NCI-H446 (cell line): Measurements from ENCODE around the gene MAG.
"Not testable (repeated sequence)": the region's sequence is repeated elsewhere in the genome, so short reads cannot be mapped to it uniquely, and the experiment has no call there.

Experiments used
- DNase-seq, 2 experiments: peaks; one replicate each; lab custom pipeline; 2025; lab: John Stamatoyannopoulos, UW

Gene MAG

DNA sequence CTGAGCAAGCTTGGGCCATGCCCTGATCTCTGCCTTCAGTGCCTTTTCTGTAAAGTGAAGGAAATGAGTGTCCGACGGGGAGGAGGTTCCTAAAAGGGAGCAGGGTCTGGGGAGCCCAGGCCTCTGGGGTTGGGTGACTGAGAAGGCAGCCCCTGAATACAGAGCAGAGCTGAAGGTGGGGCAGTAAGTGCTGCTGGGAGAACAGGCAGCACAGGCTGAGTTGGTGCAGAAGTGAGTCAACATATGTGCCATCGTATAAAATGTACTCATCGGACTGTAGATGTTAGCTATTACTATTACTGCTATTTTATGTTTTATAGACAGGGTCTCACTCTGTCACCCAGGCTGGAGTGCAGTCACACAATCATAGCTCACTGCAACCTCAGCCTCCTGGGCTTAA lies 10.7 kb upstream of the MAG start:
- no peak for DNase-seq

DNA sequence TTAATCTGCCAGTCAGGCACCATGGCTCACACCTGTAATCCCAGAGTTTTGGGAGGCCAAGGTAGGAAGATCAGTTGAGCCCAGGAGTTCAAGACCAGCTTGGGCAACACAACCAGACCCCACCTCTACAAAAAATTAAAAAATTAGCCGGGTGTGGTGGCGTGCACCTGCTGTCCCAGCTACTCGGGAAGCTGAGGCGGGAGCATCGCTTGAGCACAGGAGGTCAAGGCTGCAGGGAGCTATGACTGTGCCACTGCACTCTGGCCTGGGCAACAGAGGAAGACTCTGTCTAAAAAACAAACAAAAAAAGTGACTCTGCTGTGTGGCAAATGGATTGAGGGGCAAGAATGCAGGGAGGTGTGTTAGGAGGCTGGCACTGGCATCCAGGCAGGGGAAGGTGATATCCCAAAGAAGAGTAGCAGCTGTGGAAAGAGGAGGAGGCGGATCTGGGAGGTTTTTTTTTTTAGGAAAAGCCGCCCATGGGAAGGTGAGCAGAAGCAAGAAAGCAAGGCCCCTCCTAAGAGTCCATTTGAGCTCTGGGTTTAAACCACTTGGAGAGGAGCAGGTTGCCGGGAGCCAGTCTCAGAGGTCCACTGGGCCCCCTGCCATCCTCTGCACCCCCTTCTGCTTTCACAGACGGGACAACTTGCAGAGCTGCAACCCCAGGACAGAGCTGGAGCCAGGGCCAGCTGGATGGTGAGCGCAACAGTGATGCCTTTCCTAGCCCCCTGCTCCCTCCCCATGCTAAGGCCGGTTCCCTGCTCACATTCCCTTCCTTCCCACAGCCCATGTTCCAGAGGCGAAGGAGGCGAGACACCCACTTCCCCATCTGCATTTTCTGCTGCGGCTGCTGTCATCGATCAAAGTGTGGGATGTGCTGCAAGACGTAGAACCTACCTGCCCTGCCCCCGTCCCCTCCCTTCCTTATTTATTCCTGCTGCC lies 7.5 kb upstream of the MAG start:
- no peak for DNase-seq

- no peak for DNase-seq
Observed at GRCh38 chr19:35285095-35285449, 6.9 kb upstream of the MAG start.

DNA sequence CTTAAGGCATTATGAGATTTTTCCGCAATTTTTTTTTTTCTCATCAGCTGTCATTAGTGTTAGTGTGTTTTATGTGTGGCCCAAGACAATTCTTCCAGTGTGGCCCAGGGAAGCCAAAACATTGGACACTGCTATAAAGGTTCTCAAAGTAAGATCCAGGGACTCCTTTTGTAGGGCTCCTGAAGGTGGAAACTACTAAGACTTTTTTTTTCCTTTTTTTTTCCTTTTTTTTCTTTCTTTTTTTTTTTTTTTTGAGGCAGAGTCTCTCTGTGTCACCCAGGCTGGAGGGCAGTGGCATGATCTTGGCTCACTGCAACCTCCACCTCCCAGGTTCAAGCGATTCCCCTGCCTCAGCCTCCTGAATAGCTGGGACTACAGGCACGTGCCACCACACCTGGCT lies 6.5 kb upstream of the MAG start:
- not testable (repeated sequence) for DNase-seq

DNA sequence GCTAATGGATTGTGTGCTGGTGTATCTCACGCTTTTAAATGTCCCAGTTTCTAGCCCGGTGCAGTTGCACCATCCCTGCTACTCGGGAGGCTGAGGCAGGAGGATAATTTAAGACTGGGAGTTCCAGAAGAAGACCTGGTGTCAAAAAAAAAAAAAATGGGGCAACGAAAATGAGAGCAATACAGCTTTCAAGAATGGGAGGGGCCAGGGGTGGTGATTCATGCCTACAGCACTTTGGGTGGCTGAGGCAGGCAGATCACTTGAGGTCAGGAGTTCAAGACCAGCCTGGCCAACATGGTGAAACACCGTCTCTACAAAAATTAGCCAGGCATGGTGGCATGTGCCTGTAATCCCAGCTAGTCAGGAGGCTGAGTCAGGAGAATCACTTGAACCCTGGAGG lies 5.9 kb upstream of the MAG start:
- not testable (repeated sequence) for DNase-seq

- DNase-seq = no peak
Observed at GRCh38 chr19:35287713-35288112, 4.2 kb upstream of the MAG start.

DNA sequence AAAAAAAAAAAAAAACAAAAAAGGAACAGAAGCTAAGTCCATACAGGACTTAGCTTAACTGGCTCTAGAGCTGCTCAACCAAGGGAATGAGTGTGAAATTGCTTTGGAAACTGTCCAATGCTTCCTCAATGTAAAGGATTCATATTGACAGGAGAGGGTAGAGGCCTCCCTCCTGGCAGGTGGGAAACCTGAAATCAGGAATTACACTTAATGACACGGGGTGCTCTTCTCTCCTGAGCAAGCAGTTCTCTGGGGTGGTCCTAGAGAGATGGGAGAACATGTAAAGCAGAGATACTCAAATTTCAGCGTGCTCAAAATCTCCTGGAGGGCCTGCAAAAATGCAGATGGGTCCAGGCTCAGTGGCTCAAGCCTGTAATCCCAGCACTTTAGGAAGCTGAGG lies 3.6 kb upstream of the MAG start:
- DNase-seq = no peak

- DNase-seq = no peak
Observed at GRCh38 chr19:35288906-35289305, 3.1 kb upstream of the MAG start.

DNA sequence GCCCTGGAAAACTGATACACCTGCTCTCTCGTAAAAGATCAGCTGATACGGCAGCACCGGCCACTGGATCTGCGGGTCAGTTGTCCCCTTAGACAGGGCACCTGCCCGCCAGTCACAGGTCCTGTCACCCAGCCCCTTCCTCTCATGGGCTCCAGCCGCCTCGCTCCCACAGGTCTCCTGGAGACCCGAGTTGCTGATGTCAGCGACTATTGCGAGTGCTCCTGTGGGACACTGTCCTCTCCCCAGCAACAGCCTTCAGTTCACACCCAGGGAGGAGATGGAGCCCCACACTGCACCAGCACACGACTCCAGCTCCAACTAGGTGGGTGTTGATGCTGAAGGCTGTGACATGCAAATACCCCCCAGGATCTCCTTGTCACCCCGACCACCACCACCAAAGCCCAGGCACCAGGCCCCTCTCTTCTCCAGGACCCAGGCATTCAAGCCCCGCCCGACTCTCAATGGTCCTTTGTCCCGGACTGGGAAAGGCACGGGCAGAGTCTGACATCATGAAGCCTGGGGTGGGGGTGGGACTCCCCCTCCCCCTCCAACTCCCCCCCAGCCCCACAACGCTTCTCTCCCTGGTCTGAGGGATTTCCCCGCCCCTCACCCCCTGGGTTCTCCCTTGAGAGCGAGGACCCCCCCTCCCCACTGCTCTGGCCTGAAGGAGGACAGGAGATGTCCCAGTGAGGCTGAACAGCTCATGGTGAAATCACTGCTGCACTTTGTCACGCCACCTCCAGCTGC lies 1.4 kb upstream of the MAG start:
- no peak for DNase-seq

- no peak for DNase-seq
Observed at GRCh38 chr19:35291259-35291658, 702 bp upstream of the MAG start.

DNA sequence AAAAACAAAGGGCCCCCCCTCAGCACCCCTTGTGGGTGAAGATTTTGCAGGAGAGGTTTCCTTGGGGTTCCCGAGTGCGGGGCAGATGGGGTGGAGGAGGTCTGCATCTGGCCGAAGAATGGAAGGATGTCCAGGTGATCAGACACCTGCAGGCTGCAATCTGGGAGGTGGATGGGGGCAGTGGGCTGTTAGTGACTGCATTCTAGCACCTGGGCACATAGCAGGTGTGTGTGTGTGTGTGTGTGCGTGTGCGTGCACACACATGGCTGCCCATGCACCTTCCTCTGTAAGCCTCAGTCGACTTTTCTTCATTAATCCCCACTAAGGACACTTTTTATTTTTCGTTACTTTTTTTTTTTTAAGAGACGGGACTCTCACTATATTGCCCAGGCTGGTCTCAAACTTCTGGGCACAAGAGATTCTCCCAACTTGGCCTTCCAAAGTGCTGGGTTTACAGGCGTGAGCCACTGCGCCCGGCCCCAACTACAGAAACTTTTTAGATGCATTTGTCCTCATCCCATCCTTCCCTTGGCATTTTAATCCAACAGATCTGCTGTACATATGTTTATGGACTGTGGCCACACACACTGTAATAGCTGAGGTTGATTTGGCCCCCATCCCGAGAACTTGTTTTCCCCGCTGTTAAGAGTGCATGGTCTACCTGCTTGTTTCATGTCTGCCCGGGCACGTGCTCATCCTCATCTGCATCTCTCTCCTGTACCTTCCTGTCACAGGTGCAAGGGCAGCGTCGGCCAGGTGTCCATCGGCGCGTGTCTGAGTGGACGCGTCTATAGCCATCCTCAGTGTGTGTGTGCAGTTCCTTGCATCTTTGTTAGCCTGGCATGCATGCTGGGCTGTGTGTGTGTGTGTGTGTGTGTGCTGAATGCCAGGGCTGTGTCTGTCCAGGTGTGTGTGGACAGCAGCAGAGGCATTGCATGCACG lies 731 bp downstream of the MAG start:
- no peak for DNase-seq

GRCh38 chr19:35293363-35293739 lies 1.4 kb downstream of the MAG start:
- DNase-seq = no peak

DNA sequence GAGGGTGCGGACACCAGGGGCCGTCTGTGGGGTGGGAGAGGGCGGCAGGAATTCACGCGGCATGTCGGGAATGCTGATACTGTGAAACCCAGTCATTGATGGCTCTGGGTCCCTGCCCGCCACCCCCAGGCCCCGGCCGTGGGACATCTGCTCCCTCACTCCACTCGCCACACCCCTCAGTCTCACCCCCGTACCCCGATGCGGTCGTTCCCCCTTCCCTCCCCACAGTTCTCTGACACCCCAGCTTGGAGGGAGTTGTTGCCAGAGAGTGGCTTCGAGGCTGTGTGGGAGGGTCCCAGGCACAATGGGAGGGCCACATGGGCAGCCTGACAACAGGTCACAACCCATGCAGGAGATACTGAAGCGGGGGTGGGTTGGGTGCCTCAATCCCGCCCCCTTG lies 1.8 kb downstream of the MAG start:
- no peak for DNase-seq

- no peak for DNase-seq
Observed at GRCh38 chr19:35294328-35294727, 2.4 kb downstream of the MAG start.

DNA sequence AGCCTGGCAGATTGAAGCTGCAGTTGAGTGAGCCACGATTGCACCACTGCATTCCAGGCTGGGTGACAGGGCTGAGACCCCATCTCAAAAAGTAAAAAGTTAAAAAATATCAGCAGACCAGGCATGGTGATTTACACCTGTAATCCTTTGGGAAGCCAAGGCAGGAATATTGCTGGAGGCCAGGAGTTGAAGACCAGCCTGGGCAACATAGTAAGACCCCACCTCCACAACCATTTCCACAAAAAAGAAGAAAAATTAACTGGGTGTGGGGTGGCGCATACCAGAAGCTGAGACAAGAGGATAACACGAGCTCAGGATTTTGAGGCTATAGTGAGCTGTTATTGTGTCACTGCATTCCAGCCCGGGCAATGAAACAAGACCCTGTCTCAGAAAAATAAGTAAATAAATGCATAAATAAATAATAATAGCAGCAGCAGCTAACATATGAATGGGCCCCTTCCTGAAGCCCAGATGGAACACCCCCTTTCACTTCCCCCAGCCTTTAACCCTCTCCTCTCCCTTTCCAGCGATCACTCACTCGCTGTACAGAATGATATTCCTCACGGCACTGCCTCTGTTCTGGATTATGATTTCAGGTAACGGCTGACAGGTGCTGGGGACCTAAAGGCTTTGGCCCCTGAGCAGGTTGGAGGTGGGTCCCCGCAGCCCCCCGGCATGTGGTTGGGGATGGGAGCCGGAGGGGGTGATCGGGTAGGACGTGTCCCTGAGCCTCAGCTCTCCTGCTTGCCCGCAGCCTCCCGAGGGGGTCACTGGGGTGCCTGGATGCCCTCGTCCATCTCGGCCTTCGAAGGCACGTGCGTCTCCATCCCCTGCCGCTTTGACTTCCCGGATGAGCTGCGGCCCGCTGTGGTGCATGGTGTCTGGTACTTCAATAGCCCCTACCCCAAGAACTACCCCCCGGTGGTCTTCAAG lies 3.2 kb downstream of the MAG start:
- DNase-seq = no peak

GRCh38 chr19:35295792-35296462 lies 4.0 kb downstream of the MAG start:
- DNase-seq = no peak

- DNase-seq = no peak
Observed at GRCh38 chr19:35296644-35297514, 4.9 kb downstream of the MAG start.

DNA sequence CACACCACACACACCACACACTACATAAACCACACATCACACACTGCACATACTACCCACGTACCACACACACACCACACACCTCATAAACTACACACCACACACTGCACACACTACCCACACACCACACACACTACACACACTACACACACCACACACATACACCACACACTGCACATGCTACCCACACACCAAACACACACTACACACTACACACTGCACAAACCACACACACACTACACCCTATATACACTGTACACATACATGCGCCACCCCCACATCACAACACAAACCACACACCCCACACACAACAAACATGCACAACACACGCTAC lies 5.5 kb downstream of the MAG start:
- DNase-seq = no peak

DNA sequence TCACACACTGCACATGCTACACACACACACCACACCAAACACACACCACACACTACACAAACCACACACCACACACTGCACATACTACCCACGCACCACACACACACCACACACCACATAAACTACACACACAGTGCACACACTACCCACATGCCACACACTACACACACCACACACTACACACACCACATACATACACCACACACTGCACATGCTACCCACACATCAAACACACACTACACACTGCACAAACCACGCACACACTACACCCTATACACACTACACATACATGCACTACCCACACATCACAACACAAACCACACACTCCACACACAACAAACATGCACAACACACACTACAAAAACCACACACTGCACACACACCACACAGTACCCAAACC lies 6.0 kb downstream of the MAG start:
- no peak for DNase-seq

DNA sequence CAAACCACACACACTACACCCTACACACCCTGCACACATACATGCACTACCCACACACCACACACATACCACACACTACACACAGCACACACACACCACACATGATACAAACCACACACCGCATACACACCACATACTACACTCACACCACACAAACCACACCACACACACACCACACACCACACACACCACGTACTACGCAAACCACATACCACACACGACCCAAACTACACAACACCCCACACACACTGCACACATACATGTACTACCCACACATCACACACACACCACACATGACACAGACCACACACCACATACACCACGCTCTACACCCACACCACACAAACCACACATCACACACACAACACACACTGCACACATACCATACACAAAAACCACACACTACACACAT lies 6.6 kb downstream of the MAG start:
- no peak for DNase-seq
